ENCODE results near the gene ATP6V1E1. TPM values are rescaled to one million over a fixed set of nuclear protein-coding genes. Genes with fewer than 3 reads are reported as not detected.
"Not testable (repeated sequence)": the region's sequence is repeated elsewhere in the genome, so short reads cannot be mapped to it uniquely, and the experiment has no call there.

ATP6V1E1 gene
- 102 TPM for total RNA-seq

DNA sequence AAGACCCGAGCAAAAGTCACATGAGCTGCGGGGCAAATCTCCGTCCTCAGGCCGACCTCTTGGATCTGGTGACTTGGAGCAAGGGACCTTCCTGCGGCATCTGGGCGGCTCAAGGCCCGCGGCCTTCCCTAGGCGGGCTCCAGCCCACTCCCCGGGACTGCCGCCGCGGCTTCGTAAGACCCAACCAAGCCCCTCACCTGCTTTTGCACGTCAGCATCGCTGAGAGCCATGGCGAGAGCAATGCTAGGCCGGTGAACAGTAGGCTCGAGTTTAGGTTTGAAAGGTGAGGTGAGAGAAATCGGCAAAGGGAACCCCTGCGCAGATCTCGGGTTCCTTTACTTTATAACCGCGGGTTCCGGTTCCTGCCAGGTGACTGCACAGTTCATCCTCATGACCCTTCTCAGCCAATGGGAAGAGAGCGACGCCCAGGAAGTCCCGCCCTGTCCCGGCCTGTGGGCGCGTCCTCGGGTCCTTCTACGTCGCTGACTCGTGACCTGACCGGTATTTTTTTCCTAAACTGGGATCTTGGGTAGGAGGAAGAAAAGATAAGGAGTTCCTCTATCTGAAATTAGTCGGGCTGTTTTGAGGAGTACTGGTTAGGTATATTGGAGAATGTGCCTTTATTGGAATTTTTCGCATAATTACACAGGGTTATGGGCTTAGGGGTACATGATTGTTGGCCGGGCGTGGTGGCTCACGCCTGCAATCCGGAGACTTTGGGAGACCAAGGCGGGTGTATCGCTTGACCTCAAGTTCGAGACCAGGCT, at the start of gene ATP6V1E1:
Gene ATP6V1E1 (minus strand): TSS at position 344 of the 767 bp plus-strand sequence. CDS start 114 bp downstream, at position 230.
- ATAC-seq (peak; percentile 100), DNase-seq (ENCODE audit: low spot score) (peak; percentile 98)
- intact Hi-C loops (cut with DNase I), result no loop called here

DNA sequence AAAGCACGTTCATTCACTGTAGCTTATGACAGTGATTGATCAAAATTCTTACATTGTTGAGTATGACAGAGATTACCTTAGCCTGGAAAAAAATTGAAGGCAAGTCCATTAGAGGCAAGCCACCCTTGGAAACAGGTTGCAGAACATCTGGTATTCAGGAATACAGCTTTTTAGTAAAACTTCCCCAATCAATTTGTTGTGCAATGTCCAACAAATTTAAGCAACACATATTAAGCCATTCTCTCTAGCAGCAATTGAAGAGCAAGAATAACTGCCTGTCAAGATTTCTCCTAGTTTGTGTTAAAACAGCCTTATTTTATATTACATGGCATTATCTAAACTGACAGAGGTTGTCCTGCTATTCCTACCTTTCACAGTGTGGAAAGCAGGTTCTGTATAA, 47.0 kb upstream of the ATP6V1E1 start:
- no peak for ATAC-seq
- intact Hi-C loops (cut with DNase I), result no loop called here
- no peak for DNase-seq (ENCODE audit: low spot score)

DNA sequence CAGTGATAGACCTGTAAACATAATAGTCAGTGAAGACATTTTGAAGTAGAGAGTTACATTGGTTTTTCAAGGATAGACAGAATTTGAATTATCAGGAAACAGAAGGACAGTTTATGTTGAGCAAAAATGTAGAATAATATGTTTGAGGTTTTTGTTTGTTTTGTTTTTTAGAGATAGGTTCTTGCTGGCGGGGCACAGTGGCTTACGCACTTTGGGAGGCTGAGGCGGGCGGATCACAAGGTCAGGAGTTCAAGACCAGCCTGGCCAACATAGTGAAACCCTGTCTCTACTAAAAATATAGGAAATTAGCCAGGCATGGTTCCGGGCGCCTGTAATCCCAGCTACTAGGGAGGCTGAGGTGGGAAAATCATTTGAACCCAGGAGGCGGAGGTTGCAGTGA, 45.6 kb upstream of the ATP6V1E1 start:
- intact Hi-C loops (cut with DNase I), result no loop called here
- no peak for ATAC-seq

DNA sequence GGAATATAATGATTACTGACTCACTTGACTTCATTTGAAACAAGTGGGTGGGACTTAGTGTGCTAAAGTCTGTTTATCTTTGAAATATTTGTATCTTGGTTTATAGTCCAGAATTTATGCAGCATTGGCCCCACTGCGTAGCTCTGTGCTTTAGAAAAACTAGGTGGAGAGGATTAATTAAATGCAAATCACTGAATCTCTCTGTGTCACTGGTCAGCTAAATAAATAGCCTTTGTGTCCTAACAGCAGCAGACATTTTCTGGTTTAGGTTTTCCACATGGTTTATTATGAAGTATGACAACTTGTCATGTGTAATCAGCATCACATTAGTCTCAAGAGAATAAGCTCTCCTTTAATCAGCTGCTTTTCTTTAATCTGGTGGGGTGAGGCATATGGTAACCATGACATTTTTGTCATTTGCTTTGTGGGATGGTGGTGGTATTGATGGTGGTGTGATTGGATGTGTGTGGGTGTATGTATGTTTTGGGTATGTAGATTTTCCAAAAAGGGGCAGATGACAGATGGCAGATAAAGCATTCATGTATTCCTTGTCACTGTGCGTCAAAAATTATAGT, 44.0 kb upstream of the ATP6V1E1 start:
- ATAC-seq, result no peak
- intact Hi-C loops (cut with DNase I), result no loop called here
- DNase-seq (ENCODE audit: low spot score), result no peak

More for the DNA sequence above, 45.6 kb upstream of the ATP6V1E1 start:
- DNase-seq (ENCODE audit: low spot score), result no peak

DNA sequence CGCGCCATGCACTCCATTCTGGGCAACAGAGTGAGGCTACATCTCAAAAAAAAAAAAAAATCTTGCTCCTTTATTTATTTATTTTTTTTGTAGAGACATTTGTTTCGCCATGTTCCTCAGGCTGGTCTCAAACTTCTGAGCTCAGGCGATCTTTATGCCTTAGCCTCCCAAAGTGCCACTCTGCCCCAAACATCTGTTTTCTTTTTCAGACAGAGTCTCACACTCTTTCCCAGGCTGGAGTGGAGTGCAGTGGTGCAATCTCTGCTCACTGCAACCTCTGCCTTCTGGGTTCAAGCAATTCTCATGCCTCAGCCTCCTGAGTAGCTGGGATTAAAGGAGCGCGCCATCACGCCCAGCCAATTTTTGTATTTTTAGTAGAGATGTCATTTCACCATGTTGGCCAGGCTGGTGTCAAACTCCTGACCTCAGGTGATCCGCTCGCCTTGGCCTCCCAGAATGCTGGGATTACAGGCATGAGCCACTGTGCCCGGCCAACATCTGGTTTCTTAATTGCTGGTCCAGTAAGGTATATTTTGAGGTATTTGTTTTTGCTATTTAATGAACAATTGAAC, 43.1 kb upstream of the ATP6V1E1 start:
- ATAC-seq; DNase-seq (ENCODE audit: low spot score); intact Hi-C loops (cut with DNase I): not testable (repeated sequence)

DNA sequence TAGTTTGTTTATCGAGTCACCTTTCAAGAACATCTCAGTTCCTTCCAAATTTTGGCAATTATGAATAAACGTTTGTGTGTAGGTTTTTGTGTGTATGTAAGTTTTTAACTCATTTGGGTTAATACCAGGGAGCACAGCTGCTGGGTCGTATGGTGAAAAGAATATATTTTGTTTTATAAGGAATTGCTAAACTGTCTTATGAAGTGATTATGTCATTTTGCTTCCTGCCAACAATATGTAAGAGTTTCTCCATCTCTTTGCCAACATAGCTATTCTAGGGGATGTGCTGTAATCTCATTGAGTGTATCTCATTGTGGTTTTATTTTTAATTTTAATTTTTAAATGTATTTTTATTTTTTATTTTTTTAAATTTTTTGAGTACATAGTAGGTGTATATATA, 37.3 kb upstream of the ATP6V1E1 start:
- intact Hi-C loops (cut with DNase I), result no loop called here
- no peak for ATAC-seq
- no peak for DNase-seq (ENCODE audit: low spot score)

DNA sequence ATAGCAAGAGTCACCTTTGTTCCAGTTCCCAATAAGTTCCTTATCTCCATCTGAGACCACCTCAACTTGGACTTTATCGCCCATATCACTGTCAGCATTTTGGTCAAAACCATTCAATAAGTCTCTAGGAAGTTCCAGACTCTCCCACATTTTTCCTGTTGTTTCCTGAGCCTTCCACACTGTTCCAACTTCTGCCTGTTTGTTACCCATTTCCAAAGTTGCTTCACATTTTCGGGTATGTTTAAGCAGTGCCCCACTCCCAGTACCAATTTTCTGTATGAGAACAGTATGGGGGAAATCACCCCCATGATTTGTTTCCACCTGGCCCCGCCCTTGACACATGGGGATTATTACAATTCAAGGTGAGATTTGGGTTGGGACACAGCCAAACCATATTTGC, 36.7 kb upstream of the ATP6V1E1 start:
- DNase-seq (ENCODE audit: low spot score) (no peak), ATAC-seq (no peak)
- intact Hi-C loops (cut with DNase I), result no loop called here

DNA sequence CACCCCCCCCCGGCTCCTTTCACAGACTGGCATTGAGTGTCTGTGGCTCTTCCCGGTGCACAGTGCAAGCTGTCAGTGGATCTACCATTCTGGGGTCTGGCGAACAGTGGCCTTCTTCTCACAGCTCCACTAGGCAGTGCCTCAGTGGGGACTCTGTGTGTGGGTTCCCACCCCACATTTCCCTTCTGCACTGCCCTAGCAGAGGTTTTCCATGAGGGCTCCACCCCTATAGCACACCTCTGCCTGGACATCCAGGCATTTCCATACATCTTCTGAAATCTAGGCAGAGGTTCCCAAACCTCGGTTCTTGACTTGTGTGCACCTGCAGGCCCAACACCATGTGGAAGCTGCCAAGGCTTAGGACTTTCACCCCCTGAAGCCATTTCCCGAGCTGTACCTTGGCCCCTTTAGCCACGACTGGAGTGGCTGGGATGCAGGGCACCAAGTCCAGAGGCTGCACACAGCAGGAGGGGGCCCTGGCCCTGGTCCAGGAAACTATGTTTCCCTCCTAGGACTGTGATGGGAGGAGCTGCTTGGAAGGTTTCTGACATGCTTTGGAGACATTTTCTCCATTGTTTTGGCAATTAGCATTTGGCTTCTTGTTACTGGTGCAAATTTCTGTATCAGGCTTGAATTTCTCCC, 36.0 kb upstream of the ATP6V1E1 start:
- ATAC-seq (no peak), DNase-seq (ENCODE audit: low spot score) (no peak)
- intact Hi-C loops (cut with DNase I), result no loop called here

DNA sequence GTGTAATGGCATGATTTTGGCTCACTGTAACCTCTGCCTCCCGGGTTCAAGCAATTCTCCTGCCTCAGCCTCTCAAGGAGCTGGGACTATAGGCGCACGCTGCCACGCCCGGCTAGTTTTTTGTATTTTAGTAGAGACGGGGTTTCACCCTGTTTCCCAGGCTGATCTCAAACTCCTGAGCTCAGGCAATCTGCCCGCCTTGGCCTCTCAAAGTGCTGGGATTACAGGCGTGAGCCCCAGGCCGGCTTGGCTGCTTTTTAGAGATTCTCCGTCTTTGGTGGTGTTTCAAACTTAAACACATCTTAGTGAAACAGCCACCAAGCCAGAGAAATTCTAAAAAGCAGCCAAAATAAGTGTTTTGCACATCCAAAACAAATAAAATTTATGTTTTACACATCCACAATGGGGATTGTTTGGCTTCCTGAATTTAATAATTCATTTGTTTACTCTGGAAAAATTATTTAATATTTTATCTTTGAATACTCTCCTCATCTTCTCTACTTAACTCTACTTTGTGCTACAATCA, 28.4 kb upstream of the ATP6V1E1 start:
- no peak for DNase-seq (ENCODE audit: low spot score)

DNA sequence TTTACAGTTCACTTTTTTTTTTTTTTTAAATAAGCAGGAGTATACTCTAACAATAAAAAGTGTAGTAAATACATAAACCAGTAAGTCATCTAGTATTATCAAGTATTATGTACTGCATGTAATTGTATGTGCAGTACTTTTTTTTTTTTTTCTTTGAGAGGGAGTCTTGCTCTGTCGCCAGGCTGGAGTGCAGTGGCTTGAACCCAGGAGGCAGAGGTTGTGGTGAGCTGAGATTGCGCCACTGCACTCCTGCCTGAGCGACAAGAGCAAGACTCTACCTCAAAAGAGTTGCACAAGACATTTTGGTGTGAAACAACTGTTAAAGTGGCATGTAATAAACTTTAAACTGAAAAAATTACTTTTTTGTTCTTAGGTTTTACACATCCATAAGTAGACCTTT, 26.7 kb upstream of the ATP6V1E1 start:
- intact Hi-C loops (cut with DNase I), result no loop called here
- no peak for DNase-seq (ENCODE audit: low spot score)
- no peak for ATAC-seq

More for the DNA sequence above, 28.4 kb upstream of the ATP6V1E1 start:
- peak; percentile 55 for ATAC-seq
- intact Hi-C loops (cut with DNase I), result no loop called here

DNA sequence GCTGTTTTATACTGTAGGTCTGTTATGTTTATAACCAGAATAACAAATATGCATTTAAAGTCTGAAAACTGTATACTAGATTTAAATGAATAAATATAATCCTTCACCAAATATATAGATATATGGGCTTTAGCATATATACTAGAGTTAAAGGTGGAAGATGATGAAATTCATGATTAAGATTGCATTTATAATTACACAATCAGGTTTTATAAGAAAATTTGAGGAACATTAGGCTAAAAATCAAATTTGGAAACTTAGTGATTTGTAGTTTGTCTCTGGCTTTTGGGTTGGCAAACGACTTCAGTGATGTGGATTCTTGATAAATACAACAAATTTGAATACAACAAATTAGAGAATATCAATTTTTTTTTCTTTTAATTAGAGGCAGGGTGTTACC, 20.0 kb upstream of the ATP6V1E1 start:
- DNase-seq (ENCODE audit: low spot score), result no peak
- no peak for ATAC-seq
- intact Hi-C loops (cut with DNase I), result no loop called here

DNA sequence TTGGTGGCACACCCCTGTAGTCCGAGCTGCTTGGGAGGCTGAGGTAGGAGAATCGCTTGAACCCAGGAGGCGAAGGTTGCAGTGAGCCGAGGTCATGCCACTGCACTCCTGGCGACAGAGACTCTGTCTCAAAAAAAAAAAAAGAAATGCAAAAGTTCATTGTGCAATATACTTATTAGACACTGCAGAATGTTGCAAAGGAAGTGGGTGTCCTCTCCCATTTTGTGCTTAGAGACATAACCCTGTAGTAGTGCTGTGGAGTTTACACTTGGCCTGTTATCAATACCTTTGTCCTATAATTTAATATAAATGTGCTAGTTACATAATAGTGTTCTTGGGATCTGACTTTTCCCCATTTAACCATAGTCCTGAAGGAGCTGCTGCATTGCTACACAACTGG, 19.4 kb upstream of the ATP6V1E1 start:
- DNase-seq (ENCODE audit: low spot score) (no peak), ATAC-seq (no peak)
- intact Hi-C loops (cut with DNase I), result no loop called here

DNA sequence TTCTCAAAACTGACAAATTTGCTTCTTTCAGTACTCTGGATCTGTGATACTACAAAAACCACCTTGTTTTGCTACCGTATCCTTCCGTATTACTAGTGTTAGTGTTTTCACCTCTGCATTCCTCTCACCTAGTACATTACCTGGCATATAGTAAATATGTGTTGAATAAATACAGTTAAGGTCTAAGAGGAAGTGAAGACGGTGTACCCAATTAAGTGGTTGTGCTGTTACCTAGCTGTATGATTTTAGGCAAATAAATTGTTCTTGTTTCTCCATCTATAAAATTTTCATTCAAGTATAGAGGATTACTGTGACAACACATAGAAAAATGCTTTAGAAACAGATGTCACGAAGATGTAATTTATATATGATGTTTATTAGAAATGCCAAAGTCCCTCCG, 18.9 kb upstream of the ATP6V1E1 start:
- no peak for ATAC-seq
- DNase-seq (ENCODE audit: low spot score), result no peak
- intact Hi-C loops (cut with DNase I), result no loop called here

DNA sequence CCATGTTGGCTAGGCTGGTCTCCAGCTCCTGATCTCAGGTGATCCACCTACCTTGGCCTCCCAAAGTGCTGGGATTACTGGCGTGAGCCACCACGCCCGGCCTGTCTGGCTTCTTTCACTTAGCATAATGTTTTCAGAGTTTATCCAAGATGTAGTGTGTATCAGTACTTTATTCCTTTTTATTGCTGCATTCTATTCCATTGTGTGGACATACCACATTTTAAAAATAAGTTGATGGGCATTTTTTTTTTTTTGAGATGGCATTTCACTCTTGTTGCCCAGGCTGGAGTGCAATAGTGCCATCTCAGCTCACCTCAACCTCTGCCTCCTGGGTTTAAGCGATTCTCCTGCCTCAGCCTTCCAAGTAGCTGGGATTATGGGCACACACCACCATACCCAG, 13.8 kb upstream of the ATP6V1E1 start:
- intact Hi-C loops (cut with DNase I); DNase-seq (ENCODE audit: low spot score); ATAC-seq: not testable (repeated sequence)

DNA sequence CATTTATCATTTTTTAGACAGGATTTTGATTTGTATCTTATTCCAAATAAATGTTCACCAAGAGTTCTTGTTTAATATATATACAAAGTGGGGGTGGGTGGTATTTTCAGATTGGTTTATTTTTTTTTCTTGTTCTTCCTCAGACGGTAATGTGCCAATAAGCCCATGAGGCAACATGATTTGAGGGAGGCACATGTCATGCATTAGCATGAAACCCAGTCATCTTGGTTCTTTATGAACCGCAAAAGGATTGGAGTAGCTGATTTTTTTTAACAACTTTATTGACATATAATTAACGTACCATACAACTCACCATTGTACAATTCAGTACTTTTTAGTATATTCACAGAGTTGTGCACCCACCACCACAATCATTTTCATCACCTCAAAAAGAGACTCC, 12.7 kb upstream of the ATP6V1E1 start:
- ATAC-seq, result no peak
- intact Hi-C loops (cut with DNase I), result no loop called here
- no peak for DNase-seq (ENCODE audit: low spot score)

DNA sequence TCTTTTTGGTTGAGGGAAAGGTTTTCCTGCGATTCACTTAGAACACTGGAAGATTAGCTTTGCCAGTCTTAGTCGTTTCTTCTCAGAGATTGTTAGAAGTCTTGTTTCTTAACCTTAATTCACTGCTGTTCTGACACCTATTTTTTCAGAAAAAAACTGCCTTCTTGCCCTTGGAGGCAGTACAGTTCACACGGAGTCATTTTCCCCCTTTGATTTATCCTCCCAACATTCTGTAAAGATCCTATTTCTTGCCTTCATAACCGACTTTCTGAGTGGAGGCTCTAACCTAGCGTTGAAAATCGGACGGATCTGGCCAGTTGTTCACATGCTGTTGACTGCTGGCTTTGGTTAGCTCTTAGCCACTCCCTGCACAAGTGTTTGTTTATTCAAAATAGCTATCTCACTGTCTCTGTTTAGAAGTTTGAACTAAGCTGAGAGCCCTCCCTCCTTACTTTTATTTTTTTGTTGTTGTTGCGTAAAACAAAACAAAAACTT, 10.7 kb upstream of the ATP6V1E1 start:
- intact Hi-C loops (cut with DNase I), result no loop called here
- DNase-seq (ENCODE audit: low spot score) (no peak), ATAC-seq (peak; percentile 44)

DNA sequence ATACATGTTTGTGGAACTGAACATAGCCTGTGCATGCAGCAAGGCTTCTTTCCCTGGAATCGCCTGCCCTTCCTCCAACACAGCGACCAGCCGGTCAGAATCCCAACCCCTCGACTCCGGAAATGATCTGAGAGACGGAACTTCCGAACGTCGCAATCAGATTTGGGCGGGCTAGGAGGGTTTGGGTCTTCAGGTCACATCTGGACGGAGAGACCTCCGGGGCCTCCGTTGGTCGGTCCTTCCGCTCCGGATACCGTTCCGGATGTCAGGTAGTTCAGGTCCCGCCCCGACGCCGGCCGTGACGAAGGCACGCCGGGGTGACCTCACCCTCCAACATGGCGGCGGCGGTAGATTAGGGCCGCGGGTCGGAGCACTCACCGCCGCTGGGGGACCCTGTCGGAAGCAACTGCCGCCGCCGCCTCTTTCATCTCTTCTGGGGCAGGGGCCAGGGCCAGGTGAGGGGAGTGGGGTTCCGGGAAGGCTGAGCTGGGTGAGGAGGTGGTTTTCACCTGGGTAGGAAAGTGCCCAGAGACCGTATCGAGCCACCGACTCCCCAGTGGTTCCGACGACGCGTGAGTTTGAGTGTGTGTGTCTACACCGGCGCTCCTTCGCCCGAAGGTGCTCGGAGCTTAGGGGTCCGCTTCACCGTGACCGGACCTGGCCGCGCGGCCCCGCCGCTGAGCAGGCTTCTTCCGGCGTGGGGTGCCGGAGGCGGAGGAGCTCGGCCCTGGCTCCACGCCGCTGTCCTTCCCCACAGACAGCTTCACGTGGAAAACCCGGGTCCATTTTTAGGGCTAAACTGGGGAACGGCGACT, 10.1 kb upstream of the ATP6V1E1 start, which contains the start of gene BCL2L13:
Gene BCL2L13 (plus strand): TSS at position 326 of the 815 bp plus-strand sequence. CDS start 16,955 bp downstream, outside the sequence.
- intact Hi-C loops (cut with DNase I), result no loop called here
- ATAC-seq (peak; percentile 99), DNase-seq (ENCODE audit: low spot score) (peak; percentile 94)

DNA sequence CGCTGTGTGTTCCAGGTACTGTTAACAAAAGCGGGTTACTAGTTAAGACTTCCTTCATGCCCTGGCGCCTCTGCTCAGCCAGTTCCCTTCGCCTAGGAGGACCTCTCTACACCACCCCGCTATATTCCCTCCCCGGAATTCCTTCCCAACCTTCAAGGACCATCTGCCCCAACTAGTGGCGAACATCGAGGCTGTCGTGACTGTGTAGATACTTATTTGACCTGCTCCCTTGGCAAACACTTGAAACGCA, 9.6 kb upstream of the ATP6V1E1 start:
- DNase-seq (ENCODE audit: low spot score) (no peak), ATAC-seq (peak; percentile 65)
- intact Hi-C loops (cut with DNase I), result no loop called here

Measured in sciatic nerve (tissue), 2 donors.